Activated gamma-delta T cell treated with Interleukin-2 at 50 U/mL for 16 hours (primary cell): ENCODE data around the gene ATP13A2.
"Not testable (repeated sequence)": the region's sequence is repeated elsewhere in the genome, so short reads cannot be mapped to it uniquely, and the experiment has no call there.

Source experiments
- DNase-seq: peaks from one replicate; pipeline ENCODE4 v3.0.0-alpha.2; 2020

ATP13A2 gene

DNA sequence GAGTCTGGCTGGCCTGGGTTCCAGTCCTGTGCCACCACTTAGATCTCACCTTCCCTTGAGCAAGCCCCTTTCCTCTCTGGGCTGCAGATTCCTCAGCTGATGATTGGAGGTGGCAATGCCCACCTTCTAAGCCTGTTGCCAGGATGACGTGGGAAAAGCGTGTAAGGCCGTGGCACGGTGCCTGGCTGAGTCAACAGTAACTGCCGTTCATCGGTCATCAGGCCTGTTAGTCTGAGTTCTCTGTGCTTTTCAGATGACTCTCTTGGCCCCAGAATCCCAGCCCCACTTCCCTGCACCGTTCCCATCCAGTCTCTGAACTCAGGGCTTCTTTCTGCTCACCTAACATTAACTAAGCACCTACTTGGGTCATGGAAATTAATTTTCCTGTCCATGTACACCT, 62.7 kb downstream of the ATP13A2 start:
- not testable (repeated sequence) for DNase-seq

DNA sequence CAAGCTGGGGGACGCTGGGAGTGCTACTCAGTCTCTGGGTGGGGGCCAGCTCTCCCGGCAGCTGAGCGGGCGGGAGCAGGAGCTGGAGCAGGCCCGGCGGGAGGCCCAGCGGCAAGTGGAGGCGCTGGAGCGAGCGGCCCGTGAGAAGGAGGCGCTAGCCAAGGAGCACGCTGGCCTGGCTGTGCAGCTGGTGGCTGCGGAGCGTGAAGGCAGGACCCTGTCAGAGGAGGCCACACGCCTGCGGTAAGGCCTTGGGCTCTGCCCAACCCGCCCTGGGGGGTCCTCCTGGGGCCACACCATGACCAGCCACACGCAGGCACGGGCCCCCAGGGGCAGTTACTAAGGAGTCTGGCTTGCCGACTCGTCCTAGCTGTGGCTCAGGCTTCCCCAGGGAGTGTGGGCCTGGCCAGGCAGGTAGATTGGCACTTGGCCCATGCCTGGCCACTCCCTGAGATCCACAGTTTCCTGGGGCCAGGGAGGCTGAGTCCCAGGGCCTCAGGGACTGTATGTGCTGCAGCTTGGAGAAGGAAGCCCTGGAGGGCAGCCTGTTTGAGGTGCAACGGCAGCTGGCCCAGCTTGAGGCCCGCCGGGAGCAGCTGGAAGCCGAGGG, 63.3 kb downstream of the ATP13A2 start:
- DNase-seq: not testable (repeated sequence)

DNA sequence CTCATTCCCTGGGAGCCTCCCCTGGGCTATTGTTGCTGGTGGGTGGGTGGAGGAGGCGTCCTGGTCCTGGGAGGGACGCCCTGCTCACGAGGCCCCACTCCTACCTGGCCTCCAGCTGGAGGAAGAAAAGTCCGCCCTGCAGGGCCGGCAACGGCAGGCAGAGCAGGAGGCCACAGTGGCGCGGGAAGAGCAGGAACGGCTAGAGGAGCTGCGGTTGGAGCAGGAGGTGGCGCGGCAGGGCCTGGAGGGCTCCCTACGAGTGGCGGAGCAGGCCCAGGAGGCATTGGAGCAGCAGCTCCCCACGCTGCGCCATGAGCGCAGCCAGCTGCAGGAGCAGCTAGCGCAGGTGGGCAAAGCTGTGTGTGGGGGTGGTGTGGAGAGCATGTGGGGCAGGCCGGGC, 65.1 kb downstream of the ATP13A2 start:
- no peak for DNase-seq

DNA sequence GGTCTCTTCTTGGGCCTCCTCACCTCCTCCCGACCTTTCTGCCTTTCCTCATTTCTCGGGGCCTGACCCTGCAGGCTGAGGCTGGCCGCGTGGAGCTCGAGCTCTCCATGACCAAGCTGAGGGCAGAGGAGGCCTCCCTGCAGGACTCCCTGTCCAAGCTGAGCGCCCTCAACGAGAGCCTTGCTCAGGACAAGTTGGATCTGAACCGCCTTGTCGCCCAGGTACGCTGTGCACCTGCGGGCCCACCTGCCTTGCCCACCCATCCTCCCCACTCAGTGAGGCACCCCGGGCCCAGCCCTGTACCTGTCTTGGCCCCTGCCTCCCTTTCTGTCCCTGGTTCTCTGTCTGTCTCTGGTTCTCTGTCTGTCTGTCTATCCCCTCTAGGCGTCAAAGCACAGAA, 65.5 kb downstream of the ATP13A2 start:
- not testable (repeated sequence) for DNase-seq

DNA sequence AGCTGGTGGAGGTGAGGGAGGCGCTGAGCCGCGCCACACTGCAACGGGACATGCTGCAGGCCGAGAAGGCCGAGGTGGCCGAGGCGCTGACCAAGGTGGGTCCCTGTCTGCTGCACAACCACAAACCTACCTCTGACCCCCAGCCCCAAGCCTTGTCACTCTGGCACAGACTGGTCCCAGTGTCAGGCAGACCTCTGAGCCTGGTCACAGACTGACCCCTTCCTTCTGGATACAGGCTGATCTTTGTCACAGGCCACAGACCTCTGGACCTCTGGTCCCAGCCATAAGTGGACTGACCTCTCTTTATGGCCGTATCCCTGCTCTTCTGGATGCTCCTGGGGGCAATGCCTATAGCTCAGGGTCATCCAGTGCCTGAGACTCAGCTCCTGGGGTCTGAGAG, 66.2 kb downstream of the ATP13A2 start:
- not testable (repeated sequence) for DNase-seq

DNA sequence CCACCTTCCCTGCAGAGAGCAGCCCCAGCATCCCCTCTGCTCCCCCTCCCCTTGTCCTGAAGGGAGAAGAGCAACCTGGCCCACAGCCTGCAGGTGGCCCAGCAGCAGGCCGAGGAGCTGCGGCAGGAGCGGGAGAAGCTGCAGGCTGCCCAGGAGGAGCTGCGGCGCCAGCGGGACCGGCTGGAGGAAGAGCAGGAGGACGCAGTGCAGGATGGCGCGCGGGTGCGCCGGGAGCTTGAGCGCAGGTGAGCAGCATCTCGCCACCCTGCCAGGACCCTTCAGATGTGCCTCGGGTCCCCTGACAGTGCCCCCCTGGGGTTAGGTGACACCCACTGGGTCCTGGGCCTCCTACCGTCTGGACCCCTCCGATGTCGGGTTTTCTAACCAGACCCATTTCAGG, 67.7 kb downstream of the ATP13A2 start:
- no peak for DNase-seq

DNA sequence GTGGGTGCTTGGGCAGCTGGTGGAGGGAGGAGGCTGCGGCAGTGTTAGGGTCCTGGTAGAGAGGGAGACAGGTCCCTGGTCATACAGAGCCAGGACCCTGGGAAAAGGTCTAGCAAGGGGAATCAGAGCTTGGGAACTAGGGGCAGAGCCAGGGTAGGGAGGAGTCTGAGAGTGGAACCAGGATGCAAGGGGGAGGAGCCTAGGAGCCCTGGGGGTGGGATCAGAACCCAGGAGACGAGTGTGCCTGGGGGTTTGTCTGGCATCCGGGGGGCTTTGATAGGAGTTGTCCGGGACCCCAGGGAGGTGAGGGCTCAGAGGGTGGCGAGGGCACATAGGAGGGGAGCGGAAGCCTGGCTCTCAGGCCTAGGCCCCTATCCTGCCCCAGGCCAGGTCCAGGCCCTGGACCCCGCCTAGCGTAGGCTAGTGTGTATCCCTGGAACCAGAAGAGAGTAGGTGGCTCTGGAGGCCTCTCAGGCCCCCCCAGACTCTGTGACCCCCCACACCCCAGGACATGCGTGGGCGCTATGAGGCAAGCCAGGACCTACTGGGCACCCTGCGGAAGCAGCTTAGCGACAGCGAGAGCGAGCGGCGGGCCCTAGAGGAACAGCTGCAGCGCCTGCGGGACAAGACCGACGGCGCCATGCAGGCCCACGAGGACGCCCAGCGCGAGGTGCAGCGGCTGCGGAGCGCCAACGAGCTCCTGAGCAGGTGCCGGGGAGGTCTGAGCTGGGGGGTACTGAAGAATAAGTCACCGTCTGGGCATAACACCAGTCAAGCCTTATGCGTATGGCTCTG, 72.1 kb downstream of the ATP13A2 start:
- DNase-seq: not testable (repeated sequence)

DNA sequence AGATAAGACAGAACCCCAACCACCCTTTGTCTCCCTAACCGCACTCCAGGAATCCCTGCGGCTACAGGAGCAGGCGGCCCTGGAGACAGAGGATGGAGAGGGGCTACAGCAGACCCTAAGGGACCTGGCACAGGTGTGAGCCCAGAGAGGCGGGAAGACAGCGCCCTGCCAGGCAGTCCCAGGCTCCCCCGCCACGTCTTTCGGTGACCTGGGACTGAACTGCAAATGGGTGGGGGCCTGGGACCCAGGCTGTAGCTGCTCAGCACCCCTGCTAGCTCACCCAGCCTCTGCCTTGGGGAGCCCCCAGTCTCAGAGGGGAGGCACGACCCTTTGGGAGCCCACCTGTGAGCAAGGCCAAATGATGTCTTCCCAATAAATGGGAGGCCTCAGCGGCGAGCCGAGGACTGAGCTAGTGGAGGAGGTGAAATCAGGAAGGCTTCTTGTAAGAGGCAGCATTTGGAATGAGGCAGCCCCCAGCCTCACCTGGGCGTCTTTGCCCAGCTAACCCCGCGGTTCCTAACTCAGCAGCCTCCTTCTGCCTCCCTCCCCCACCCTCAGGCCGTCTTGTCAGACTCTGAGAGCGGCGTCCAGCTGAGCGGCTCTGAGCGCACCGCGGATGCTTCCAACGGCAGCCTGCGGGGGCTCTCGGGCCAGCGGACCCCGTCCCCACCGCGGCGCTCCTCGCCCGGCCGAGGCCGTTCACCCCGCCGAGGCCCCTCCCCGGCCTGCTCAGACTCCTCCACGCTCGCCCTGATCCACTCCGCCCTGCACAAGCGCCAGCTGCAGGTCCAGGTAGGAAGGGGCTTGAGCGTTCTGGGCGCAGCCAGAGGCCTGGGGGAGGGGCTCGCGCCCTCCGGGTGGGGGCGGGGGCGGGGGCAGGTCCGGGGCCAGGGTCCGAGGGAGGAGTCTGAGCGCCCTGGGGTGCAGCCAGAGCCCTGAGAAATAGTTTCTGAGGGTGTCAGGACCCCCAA, 73.1 kb downstream of the ATP13A2 start:
- DNase-seq: no peak

DNA sequence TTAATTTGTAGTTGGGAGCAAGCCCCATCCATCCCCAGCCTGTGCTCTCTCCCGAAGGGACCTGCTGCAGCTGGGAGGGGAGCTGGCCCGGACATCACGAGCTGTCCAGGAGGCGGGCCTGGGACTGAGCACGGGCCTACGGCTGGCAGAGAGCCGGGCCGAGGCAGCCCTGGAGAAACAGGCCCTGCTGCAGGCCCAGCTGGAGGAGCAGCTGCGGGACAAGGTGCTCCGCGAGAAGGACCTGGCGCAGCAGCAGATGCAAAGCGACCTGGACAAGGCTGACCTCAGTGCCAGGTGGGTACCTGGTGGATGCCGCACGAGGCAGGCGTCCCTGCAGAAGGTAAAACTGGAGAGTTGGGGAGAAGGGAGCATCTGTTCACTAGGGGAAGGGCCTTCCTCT, 75.1 kb downstream of the ATP13A2 start:
- DNase-seq: not testable (repeated sequence)
